ENCODE measurements around the gene LOXHD1.

DNA sequence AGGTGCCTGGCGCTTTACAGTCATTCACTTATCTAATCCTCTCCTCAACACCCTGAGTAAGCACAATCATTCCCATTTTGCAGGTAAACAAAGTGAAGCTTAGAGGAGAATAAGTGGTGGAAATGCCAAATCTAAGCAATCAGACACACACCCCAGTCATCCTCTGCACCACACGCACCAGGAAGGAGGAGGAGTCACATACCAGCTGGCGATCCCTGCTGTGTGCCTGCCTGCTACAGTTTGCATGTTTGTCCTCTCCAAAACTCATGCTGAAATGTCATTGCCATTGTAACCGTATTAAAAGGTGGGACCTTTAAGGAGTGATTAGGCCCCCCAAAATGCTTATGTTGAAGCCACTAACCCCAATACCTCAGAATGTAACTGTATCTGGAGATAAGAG is 93.7 kb downstream of the LOXHD1 start:
- TF ChIP-seq CTCF (IDR thresholded peaks at IDR 0.05) (no peak), POLR2A (IDR thresholded peaks at IDR 0.05) (no peak)

Measured in uterus (tissue), 2 donors.